NOMO-1 treated with DMSO at 0.1 percent for 48 hours (cell line): ENCODE results near the gene MED15.
"Not testable (repeated sequence)": the region's sequence is repeated elsewhere in the genome, so short reads cannot be mapped to it uniquely, and the experiment has no call there.

Source experiments
- DNase-seq: peaks from one replicate; lab custom pipeline; 2025; ENCODE audit not compliant: unreplicated experiment; lab: John Stamatoyannopoulos, UW

MED15 gene

GRCh38 chr22:20507253-20508066, at the start of gene MED15:
Gene MED15, plus strand, starts transcription at chr22:20507610. Its CDS starts 69 bp downstream, at chr22:20507679.
- DNase-seq: peak; percentile 82

GRCh38 chr22:20458530-20459151, 48.8 kb upstream of the MED15 start:
- DNase-seq: no peak

- no peak for DNase-seq
Measured at GRCh38 chr22:20459152-20459542, 48.3 kb upstream of the MED15 start.

- DNase-seq: no peak
Measured at GRCh38 chr22:20459862-20460261, 47.5 kb upstream of the MED15 start.

GRCh38 chr22:20463324-20464095, 43.9 kb upstream of the MED15 start:
- DNase-seq: peak; percentile 85

- no peak for DNase-seq
Measured at GRCh38 chr22:20464096-20464614, 43.3 kb upstream of the MED15 start.

- DNase-seq: no peak
Measured at GRCh38 chr22:20464912-20465758, 42.3 kb upstream of the MED15 start.

- no peak for DNase-seq
Measured at GRCh38 chr22:20465759-20466077, 41.7 kb upstream of the MED15 start.

GRCh38 chr22:20466659-20467379, 40.6 kb upstream of the MED15 start:
- DNase-seq: no peak

- no peak for DNase-seq
Measured at GRCh38 chr22:20469110-20469868, 38.1 kb upstream of the MED15 start.

- DNase-seq: not testable (repeated sequence)
Measured at GRCh38 chr22:20470525-20470924, 36.9 kb upstream of the MED15 start.

GRCh38 chr22:20471126-20471833, 36.1 kb upstream of the MED15 start:
- DNase-seq: no peak

- no peak for DNase-seq
Measured at GRCh38 chr22:20472629-20473442, 34.6 kb upstream of the MED15 start.

GRCh38 chr22:20475115-20475436, 32.3 kb upstream of the MED15 start:
- DNase-seq: no peak

GRCh38 chr22:20475569-20475968, 31.8 kb upstream of the MED15 start:
- not testable (repeated sequence) for DNase-seq

- DNase-seq: not testable (repeated sequence)
Measured at GRCh38 chr22:20478059-20478458, 29.4 kb upstream of the MED15 start.

GRCh38 chr22:20479612-20480196, 27.7 kb upstream of the MED15 start:
- DNase-seq: no peak

GRCh38 chr22:20483143-20483506, 24.3 kb upstream of the MED15 start:
- DNase-seq: not testable (repeated sequence)
